Measurements from ENCODE around the gene PSMA5.

The PSMA5 gene

DNA sequence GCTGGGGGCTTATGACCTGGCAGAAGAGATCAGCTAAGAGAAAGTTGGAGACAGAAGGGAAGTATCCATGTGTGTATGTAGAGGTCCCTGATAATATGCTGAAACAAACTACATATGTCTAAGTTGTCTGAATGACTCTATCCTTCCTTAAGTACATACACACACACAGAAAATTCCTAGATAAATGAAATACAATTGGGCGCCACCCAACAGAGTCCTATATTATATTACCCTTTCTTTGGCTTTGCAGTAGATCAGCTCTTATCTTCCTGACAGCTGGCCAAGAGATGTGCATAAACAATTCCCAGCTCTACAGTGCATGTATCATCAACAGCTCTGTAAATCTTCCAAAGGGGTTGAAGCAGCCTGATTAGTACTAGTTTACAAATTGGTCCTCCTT is 68.6 kb downstream of the PSMA5 start:
- TF ChIP-seq, protein P1, sequence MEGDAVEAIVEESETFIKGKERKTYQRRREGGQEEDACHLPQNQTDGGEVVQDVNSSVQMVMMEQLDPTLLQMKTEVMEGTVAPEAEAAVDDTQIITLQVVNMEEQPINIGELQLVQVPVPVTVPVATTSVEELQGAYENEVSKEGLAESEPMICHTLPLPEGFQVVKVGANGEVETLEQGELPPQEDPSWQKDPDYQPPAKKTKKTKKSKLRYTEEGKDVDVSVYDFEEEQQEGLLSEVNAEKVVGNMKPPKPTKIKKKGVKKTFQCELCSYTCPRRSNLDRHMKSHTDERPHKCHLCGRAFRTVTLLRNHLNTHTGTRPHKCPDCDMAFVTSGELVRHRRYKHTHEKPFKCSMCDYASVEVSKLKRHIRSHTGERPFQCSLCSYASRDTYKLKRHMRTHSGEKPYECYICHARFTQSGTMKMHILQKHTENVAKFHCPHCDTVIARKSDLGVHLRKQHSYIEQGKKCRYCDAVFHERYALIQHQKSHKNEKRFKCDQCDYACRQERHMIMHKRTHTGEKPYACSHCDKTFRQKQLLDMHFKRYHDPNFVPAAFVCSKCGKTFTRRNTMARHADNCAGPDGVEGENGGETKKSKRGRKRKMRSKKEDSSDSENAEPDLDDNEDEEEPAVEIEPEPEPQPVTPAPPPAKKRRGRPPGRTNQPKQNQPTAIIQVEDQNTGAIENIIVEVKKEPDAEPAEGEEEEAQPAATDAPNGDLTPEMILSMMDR (IDR thresholded peaks at IDR 0.05; ENCODE audit: poor library complexity, severe bottlenecking), result no peak
- Histone ChIP-seq H3K27ac (ENCODE audit: poor library complexity, severe bottlenecking) (no peak overlapping the region), H3K4me3 (ENCODE audit: severe bottlenecking) (no peak overlapping the region), H3K27me3 (ENCODE audit: insufficient read depth, poor library complexity, severe bottlenecking) (no peaks in the 10 kb centered on the region), H3K9me3 (ENCODE audit: severe bottlenecking) (no peaks in the 10 kb centered on the region), H3K4me1 (ENCODE audit: insufficient read depth, poor library complexity, severe bottlenecking) (no peaks in the 10 kb centered on the region), H3K36me3 (ENCODE audit: low read depth) (no peaks in the 10 kb centered on the region)
- DNase-seq (ENCODE audit: low spot score) (no peak), ATAC-seq (ENCODE audit: low read depth) (no peak)

DNA sequence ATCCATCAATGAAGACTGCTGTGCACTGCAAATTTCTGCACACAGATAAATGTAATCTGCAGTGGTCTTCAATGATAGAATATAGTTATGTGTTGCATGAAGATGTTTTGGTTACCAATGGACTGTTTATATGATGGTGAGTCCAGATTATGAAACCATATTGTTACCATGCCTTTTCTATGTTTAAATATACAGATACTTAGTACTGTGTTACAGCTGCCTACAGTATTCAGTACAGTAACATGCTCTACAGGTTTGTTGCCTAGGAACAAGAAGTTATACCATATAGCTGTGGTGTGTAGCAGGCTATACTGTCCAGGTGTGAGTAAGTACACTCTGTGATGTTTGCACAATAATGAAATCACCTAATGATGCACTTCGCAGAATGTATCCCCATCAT is 69.3 kb downstream of the PSMA5 start:
- no peaks in the 10 kb centered on the region for H3K27me3 ChIP-seq (ENCODE audit: insufficient read depth, poor library complexity, severe bottlenecking)
- no peak for DNase-seq (ENCODE audit: low spot score)
- TF ChIP-seq, protein P1 (IDR thresholded peaks at IDR 0.05; ENCODE audit: poor library complexity, severe bottlenecking), result no peak
- no peaks in the 10 kb centered on the region for H3K36me3 ChIP-seq (ENCODE audit: low read depth)
- no peaks in the 10 kb centered on the region for H3K4me1 ChIP-seq (ENCODE audit: insufficient read depth, poor library complexity, severe bottlenecking)
- no peak overlapping the region for H3K27ac ChIP-seq (ENCODE audit: poor library complexity, severe bottlenecking)
- no peak overlapping the region for H3K4me3 ChIP-seq (ENCODE audit: severe bottlenecking)
- no peak for ATAC-seq (ENCODE audit: low read depth)
- no peaks in the 10 kb centered on the region for H3K9me3 ChIP-seq (ENCODE audit: severe bottlenecking)

GRCh38 chr1:109356505-109356904 is 69.7 kb downstream of the PSMA5 start:
- ATAC-seq (ENCODE audit: low read depth), result no peak
- H3K27ac ChIP-seq (ENCODE audit: poor library complexity, severe bottlenecking), result no peak overlapping the region
- TF ChIP-seq, protein P1 (IDR thresholded peaks at IDR 0.05; ENCODE audit: poor library complexity, severe bottlenecking), result no peak
- no peaks in the 10 kb centered on the region for H3K4me1 ChIP-seq (ENCODE audit: insufficient read depth, poor library complexity, severe bottlenecking)
- DNase-seq (ENCODE audit: low spot score), result no peak
- no peaks in the 10 kb centered on the region for H3K36me3 ChIP-seq (ENCODE audit: low read depth)
- H3K9me3 ChIP-seq (ENCODE audit: severe bottlenecking), result no peaks in the 10 kb centered on the region
- H3K27me3 ChIP-seq (ENCODE audit: insufficient read depth, poor library complexity, severe bottlenecking), result no peaks in the 10 kb centered on the region
- H3K4me3 ChIP-seq (ENCODE audit: severe bottlenecking), result no peak overlapping the region

DNA sequence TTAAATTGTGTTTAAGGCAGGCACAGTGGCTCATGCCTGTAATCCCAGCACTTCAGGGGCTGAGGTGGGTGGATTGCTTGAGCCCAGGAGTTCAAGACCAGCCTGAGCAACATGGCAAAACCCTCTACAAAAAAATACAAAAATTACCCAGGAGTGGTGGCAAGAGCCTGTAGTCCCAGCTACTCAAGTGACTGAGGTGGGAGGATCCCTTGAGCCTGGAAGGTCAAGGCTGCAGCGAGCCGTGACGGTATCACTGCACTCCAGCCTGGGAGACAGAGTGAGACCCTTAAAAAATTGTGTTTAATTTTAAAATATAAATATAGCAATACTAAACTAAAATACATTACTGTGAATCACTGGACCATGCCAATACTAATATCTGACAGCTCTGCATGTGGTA is 71.3 kb downstream of the PSMA5 start:
- no peaks in the 10 kb centered on the region; the same call in 1 of the 2 replicates for H3K36me3 ChIP-seq (ENCODE audit: low read depth)
- no peak overlapping the region for H3K4me3 ChIP-seq (ENCODE audit: severe bottlenecking)
- TF ChIP-seq, protein P1 (IDR thresholded peaks at IDR 0.05; ENCODE audit: poor library complexity, severe bottlenecking), result no peak
- no peak overlapping the region for H3K27ac ChIP-seq (ENCODE audit: poor library complexity, severe bottlenecking)
- H3K4me1 ChIP-seq (ENCODE audit: insufficient read depth, poor library complexity, severe bottlenecking), result no peaks in the 10 kb centered on the region
- DNase-seq (ENCODE audit: low spot score), result no peak
- H3K27me3 ChIP-seq (ENCODE audit: insufficient read depth, poor library complexity, severe bottlenecking), result no peaks in the 10 kb centered on the region
- H3K9me3 ChIP-seq (ENCODE audit: severe bottlenecking), result no peaks in the 10 kb centered on the region
- no peak for ATAC-seq (ENCODE audit: low read depth)

- DNase-seq (ENCODE audit: low spot score), result no peak
- no peaks in the 10 kb centered on the region for H3K4me1 ChIP-seq (ENCODE audit: insufficient read depth, poor library complexity, severe bottlenecking)
- ATAC-seq (ENCODE audit: low read depth), result no peak
- no peak overlapping the region for H3K27ac ChIP-seq (ENCODE audit: poor library complexity, severe bottlenecking)
- H3K27me3 ChIP-seq (ENCODE audit: insufficient read depth, poor library complexity, severe bottlenecking), result no peaks in the 10 kb centered on the region
- TF ChIP-seq, protein P1 (IDR thresholded peaks at IDR 0.05; ENCODE audit: poor library complexity, severe bottlenecking), result no peak
- no peak overlapping the region for H3K4me3 ChIP-seq (ENCODE audit: severe bottlenecking)
- no peaks in the 10 kb centered on the region; the same call in 1 of the 2 replicates for H3K36me3 ChIP-seq (ENCODE audit: low read depth)
- H3K9me3 ChIP-seq (ENCODE audit: severe bottlenecking), result no peaks in the 10 kb centered on the region
Measured at GRCh38 chr1:109351457-109351856, 74.8 kb downstream of the PSMA5 start.

All from RWPE2 (cell line).